Fibroblast of skin of left quadriceps (primary cell): ENCODE results near the gene PCGF3.

Experiments used
- DNase-seq, 2 experiments: peaks; one replicate each; pipeline ENCODE4 v3.0.0-alpha.2; 2013; ENCODE audit warnings: low read depth in 2 of 2

The PCGF3 gene

DNA sequence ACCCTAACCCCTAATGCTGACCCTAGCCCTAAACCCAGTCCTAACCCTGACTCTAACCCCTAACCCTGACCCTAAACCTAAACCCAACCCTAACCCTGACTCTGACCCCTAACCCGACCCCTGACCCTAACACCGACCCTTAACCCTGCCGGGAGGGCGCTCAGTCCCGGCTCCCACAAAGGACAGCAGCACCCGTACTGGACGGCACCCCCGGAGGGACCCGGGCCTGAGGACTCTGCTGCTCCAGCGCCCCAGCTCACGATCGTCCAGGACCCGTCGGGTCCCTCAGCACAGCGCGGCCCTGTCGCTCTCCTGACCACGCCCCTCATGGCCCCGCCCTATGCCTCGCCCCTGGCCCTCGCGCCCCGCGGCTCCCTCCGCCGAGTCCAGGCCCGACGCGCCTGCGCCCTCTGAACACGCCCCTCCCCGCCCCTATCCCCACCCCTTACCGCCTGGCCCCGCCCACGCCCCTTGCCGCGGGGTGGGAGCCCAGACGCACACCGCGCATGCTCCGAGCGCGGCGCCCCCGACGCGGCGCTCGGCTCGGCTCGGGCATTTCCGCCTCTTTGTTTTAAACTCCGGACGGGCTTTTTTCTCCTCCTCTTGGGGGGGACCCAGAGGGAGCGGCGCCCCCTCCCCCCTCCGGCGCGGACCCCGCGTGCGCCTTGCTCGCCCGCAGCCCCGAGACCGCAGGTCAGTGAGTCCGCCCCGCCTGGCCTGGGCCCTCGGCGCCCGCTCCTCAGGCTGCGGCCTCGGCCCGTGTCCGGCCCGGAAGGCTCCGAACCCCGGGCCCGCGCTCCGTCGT is at the start of gene PCGF3:
PCGF3 (plus strand) TSS at position 555 of the 805 bp plus-strand sequence. CDS start 27,849 bp downstream, outside the sequence.
- peak; percentile 89 to 90 for DNase-seq

DNA sequence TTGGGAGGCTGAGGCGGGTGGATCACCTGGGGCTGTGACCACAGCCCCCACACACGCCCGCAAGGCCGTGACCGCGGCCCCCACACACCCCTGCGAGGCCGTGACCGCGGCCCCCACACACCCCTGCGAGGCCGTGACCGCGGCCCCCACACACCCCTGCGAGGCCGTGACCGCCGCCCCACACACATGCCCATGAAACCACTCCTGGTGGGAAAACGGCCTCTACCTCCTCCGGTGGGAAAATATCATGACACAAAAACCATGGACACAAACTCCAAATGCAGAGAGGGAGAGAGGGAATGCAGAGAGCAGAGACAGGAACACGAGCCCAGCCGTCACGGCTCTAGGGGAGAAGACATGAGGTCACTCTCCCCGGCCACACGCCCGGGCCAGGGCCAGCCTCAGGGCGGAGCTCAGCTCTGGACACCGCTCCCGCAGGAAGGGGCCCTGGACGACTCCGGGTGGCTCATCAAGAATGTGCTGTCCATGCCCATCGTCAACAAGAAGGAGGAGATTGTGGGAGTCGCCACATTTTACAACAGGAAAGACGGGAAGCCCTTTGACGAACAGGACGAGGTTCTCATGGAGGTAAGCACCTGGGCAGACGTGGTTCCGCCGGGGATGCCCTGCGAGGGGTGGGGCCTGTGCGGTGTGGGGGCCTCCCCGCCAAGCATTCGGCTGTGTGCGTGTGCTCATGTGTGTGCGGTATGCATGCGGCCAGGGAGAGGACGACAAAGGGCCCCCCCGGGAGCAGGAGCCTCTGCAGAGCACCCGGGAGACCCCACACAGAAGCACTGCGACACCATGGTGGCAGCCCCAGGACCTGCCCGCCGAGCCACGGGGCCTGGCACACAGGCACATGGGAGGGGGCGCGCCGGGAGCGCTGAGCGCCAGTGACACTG is 48.9 kb upstream of the PCGF3 start:
- no peak for DNase-seq

- DNase-seq, result no peak
Observed at GRCh38 chr4:657338-657833, 48.2 kb upstream of the PCGF3 start.

DNA sequence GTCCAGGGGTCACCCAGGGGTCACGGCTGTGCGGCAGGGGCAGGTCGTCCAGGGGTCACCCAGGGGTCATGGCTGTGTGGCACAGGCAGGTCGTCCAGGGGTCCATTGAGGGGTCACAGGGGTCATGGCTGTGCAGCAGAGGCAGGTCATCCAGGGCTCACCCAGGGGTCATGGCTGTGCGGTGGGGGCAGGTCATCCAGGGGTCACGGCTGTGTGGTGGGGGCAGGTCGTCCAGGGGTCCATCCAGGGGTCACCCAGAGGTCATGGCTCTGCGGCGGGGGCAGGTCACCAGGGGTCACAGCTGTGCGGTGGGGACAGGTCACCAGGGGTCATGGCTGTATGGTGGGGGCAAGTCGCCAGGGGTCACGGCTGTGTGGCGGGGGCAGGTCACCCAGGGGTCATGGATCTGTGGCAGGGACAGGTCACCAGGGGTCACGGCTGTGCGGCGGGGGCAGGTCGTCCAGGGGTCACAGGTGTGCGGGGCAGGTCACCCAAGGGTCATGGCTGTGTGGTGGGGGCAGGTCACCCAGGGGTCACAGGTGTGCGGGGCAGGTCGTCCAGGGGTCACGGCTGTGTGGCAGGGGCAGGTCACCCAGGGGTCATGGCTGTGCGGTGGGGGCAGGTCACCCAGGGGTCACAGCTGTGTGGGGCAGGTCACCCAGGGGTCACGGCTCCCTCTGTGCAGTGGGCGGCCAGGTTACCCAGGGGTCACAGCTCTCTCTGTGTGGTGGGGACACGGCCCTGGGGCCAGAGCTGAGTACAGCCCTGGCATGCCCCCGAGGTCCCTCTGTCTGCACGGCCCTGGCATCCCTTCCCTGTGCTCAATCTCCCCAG is 47.6 kb upstream of the PCGF3 start:
- no peak for DNase-seq

- DNase-seq, result no peak
Observed at GRCh38 chr4:658681-659667, 46.7 kb upstream of the PCGF3 start.

GRCh38 chr4:659851-660250 is 45.8 kb upstream of the PCGF3 start:
- DNase-seq, result no peak

DNA sequence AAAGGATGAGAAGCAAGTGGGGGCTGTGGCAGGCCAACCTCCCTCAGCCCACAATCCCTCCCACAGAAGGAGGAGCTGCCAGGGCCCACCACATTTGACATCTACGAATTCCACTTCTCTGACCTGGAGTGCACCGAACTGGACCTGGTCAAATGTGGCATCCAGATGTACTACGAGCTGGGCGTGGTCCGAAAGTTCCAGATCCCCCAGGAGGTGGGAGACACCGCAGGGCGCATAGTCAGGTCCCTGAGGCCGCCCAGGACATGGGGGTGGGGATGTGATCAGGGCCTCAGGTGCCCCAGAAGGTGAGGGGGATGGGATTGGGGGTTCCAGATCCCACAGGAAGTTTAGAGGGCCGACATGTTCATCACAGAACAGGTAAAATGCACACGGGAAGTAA is 45.2 kb upstream of the PCGF3 start:
- no peak for DNase-seq

GRCh38 chr4:661231-661630 is 44.4 kb upstream of the PCGF3 start:
- DNase-seq, result no peak

DNA sequence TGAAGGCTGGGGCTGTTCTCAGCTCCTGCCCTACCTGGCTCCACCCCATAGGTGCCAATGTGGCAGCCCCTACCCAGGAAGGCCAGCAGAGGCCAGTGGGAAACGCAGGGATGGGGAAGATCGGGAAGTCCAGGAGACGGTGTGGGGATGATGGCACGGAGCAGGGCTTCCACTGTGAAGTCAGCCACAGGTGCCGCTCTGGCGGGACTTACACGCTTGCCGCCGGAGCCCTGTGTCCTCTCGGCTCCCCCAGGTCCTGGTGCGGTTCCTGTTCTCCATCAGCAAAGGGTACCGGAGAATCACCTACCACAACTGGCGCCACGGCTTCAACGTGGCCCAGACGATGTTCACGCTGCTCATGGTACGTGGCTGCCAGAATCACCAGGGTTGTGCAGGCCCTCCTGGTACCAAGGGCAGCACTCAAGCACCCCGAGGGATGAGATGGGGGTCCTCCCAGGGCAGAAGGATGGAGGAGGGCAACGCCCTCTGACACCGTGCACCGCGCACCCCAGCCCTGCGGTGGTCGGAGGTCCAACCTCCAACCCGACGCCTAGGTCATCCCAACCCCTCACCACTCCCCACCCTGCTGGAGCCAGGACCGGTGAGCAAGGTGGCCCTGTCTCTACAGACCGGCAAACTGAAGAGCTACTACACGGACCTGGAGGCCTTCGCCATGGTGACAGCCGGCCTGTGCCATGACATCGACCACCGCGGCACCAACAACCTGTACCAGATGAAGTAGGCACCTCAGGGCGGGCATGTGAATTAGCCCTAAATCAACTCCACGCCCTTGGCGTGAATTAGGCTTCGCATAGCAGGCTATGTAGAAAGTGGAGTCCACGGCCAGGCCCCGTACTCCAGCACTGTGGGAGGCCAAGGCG is 43.5 kb upstream of the PCGF3 start:
- DNase-seq, result no peak

GRCh38 chr4:663046-663437 is 42.6 kb upstream of the PCGF3 start:
- DNase-seq, result no peak

DNA sequence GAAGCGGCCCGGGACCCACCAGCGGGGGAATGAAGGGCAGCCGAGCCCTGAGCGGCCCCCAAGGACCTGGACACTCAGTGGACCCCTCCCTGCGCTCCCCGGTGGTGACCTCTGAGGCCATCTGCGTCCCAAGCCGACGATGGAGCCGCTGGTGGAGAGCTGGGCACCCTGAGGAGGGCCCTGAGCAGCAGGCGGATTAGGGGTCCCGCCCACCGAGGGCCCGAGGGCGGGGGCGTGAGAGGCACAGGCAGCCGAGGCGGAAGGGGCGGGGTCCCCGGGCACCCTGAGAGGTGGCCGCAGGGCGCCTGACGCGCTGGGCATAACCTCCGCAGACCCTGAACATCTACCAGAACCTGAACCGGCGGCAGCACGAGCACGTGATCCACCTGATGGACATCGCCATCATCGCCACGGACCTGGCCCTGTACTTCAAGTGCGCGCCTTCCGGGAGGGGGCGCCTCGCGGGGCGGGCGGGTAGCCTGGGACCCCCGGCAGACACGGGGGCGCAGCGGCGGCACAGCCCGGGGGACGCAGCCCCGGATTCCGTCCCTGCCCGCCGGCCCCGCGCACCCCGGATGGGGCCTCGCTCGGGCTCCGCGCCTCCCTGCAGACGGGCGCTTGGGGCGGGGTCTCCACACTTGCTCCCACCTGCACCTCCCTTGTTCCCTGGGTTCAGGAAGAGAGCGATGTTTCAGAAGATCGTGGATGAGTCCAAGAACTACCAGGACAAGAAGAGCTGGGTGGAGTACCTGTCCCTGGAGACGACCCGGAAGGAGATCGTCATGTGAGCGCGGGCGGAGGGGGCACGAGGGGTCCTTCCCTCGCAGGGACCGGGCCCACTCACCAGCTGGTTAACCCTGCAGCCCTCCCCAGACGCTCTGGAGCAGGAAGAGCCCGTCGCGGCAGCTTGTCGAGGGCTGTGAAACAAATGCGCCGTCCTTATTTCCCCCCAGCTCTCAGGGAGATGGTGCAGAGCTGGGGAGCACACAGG is 41.9 kb upstream of the PCGF3 start:
- no peak for DNase-seq

GRCh38 chr4:664713-665231 is 40.9 kb upstream of the PCGF3 start:
- DNase-seq, result no peak

DNA sequence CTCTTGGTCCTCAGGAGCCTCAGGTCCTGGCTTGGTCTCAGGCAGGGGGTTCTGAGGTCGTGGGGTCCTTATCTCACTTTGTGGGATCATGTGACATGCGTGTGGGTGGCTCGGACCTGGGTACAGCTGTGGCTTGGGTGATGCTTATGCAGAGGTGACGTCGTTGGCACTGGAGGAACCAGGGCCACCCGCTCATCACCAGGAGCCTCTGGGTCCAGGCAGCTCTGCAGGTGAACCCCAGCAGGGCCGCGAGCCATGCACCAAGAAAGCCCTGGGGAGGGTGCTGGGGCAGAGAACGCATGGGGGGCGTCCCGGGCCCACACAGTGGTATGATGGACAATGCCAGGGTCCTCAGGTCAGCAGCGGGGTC is 40.3 kb upstream of the PCGF3 start:
- DNase-seq, result no peak

DNA sequence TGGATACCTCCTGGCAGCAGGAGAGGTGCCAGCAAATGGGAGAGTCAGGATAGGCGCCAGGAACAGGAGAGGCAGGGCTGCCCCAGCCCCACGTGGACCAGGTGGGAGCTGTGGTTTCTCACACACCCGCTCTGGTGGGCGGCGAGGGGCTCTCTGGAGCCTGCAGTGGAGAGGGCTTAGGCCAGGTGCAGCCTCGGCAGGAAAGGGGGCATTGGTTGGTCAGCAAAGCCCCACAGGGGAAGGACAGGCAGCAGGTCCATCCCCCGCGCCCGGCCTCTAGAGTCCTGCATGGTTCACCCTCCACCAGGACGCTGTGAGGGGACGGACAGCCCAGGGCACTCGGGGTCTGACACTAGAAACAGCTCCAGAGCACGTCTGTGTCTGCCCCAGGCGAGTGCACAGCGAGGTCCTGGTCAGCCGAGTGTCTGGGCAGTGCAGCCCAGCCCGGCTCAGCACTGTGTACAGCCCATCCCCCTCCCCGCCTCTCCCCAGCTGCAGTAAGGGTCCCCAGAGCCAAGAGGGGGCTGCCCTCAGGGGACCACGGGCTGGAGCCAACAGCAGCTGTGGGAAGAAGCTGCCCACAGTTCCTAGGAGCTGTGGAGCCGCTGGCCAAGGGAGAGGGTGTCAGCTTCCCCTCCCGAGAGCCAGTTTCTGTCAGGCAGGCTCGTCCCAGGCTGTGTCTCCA is 39.7 kb upstream of the PCGF3 start:
- DNase-seq, result no peak

DNA sequence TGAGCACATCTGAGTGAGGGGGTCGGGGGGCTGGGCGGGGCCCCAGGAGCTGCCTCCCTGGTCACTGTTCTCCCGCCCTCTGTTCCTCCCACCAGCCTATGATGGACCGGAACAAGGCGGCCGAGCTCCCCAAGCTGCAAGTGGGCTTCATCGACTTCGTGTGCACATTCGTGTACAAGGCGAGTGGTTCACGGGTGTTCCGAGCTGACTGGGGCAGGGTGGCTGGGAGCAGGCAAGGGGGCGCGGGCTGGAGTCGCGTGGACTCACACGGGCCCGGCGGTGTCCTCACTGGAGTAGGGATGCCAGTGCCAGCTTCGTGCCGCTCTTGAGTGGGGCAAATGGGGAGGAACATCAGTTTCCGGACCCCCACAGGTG is 39.2 kb upstream of the PCGF3 start:
- no peak for DNase-seq

- no peak for DNase-seq
Observed at GRCh38 chr4:666822-667544, 38.6 kb upstream of the PCGF3 start.

- DNase-seq, result no peak
Observed at GRCh38 chr4:667545-667925, 38.1 kb upstream of the PCGF3 start.
